ENCODE measurements around the gene KCNS1. TPM values are rescaled to one million over a fixed set of nuclear protein-coding genes. Genes with fewer than 3 reads are reported as not detected.

KCNS1 gene
- total RNA-seq, 1 experiment from 2014 or later, result 1.2 TPM

DNA sequence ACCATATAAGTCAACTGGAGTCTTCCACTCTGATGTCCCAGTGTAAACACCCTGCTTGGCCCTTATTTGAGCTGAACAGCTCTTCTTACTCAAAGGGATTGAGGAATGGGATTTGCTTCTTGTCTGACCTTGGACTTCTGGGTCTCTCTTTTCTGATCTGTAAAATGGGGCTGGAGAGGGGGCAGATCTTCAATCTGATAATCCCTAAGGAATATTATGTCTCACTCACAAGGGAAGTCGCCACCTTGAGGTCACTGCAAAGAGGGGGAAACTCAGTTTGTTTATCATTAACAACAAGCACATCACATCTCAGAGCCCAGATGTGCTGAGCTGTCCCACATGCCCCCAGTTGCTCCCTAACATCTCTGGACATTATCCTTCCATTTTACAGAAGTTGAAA, 15.1 kb downstream of the KCNS1 start:
- no peak for DNase-seq (ENCODE audit: low spot score)
- Mint-ChIP-seq H3K9me3 (peaks cover 16% of the 10 kb centered on the region), H3K36me3 (peaks cover 26% of the 10 kb centered on the region), H3K4me1 (peaks cover 9% of the 10 kb centered on the region), H3K4me3 (no peak overlapping the region), H3K27ac (no peak overlapping the region), H3K27me3 (ENCODE audit: low read depth) (no peaks in the 10 kb centered on the region)
- ATAC-seq, result no peak; the same call in 1 of the 2 replicates
- no peak for TF ChIP-seq KAT7 (CRISPR knock-in tag; IDR thresholded peaks at IDR 0.05; ENCODE audit: borderline replicate concordance)
- TF ChIP-seq NR3C1 (CRISPR knock-in tag; conservative IDR thresholded peaks at IDR 0.05; ENCODE audit: low read depth), result no peak
- no peak for TF ChIP-seq ZNF138 (CRISPR knock-in tag; conservative IDR thresholded peaks at IDR 0.05)
- POLR2A ChIA-PET, result interaction anchor here (0.5 kb wide), 1 partner anchor 40 kb away, joined by 3 read pairs; no protein-coding TSS in a partner anchor
- CTCF ChIA-PET, result interaction anchor here (0.8 to 2.0 kb wide), 5 partner anchors 10 to 208 kb away, joined by 3 to 10 read pairs (median 7); no protein-coding TSS in a partner anchor

- no peak for DNase-seq (ENCODE audit: low spot score)
- Mint-ChIP-seq H3K4me3 (no peak overlapping the region), H3K9me3 (peaks cover 16% of the 10 kb centered on the region), H3K36me3 (peaks cover 32% of the 10 kb centered on the region), H3K4me1 (peaks cover 9% of the 10 kb centered on the region), H3K27ac (no peak overlapping the region), H3K27me3 (ENCODE audit: low read depth) (no peaks in the 10 kb centered on the region)
- ChIA-PET POLR2A (no interaction called here), CTCF (interaction anchor here (2.0 kb wide), 1 partner anchor 41 kb away, joined by 10 read pairs; no protein-coding TSS in a partner anchor)
- TF ChIP-seq FOXK1 (CRISPR knock-in tag; IDR thresholded peaks at IDR 0.05) (no peak), ZNF121 (CRISPR knock-in tag; IDR thresholded peaks at IDR 0.05) (no peak), ZSCAN18 (CRISPR knock-in tag; IDR thresholded peaks at IDR 0.05) (no peak), E2F1 (CRISPR knock-in tag; IDR thresholded peaks at IDR 0.05) (no peak), FOXP1 (CRISPR knock-in tag; IDR thresholded peaks at IDR 0.05; ENCODE audit: borderline replicate concordance) (no peak), MLX (CRISPR knock-in tag; IDR thresholded peaks at IDR 0.05) (no peak), E2F5 (CRISPR knock-in tag; IDR thresholded peaks at IDR 0.05) (no peak), FOXJ3 (CRISPR knock-in tag; IDR thresholded peaks at IDR 0.05; ENCODE audit: borderline replicate concordance) (no peak), ATF1 (CRISPR knock-in tag; IDR thresholded peaks at IDR 0.05) (no peak), CBFB (CRISPR knock-in tag; IDR thresholded peaks at IDR 0.05; ENCODE audit: low read depth) (no peak), JAZF1 (CRISPR knock-in tag; IDR thresholded peaks at IDR 0.05) (no peak), PREB (CRISPR knock-in tag; IDR thresholded peaks at IDR 0.05; ENCODE audit: borderline replicate concordance) (no peak), CREB1 (CRISPR knock-in tag; IDR thresholded peaks at IDR 0.05) (no peak), IRF1 (CRISPR knock-in tag; IDR thresholded peaks at IDR 0.05) (no peak), TEAD4 (CRISPR knock-in tag; IDR thresholded peaks at IDR 0.05) (no peak), ZNF671 (CRISPR knock-in tag; IDR thresholded peaks at IDR 0.05) (no peak)
- TF ChIP-seq, protein P1, sequence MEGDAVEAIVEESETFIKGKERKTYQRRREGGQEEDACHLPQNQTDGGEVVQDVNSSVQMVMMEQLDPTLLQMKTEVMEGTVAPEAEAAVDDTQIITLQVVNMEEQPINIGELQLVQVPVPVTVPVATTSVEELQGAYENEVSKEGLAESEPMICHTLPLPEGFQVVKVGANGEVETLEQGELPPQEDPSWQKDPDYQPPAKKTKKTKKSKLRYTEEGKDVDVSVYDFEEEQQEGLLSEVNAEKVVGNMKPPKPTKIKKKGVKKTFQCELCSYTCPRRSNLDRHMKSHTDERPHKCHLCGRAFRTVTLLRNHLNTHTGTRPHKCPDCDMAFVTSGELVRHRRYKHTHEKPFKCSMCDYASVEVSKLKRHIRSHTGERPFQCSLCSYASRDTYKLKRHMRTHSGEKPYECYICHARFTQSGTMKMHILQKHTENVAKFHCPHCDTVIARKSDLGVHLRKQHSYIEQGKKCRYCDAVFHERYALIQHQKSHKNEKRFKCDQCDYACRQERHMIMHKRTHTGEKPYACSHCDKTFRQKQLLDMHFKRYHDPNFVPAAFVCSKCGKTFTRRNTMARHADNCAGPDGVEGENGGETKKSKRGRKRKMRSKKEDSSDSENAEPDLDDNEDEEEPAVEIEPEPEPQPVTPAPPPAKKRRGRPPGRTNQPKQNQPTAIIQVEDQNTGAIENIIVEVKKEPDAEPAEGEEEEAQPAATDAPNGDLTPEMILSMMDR (IDR thresholded peaks at IDR 0.05), result no peak
- no peak for ATAC-seq
Measured at GRCh38 chr20:45085289-45085688, 15.6 kb downstream of the KCNS1 start.

All from WTC11 (cell line).